Endothelial cell of umbilical vein (primary cell): ENCODE results near the gene MEF2C. TPM values are rescaled to one million over a fixed set of nuclear protein-coding genes. Genes with fewer than 3 reads are reported as not detected.

Experiments
- BruUV-seq: library from RNA; stranded (reverse); fragments of 400-500 nt; replicated peaks from 2 replicates; lab custom pipeline; 2021; lab: Mats Ljungman, UMichigan
- CTCF ChIA-PET: fragments of 300-600, 350-600 bp; sonication (Branson Sonifier 250); formaldehyde crosslinking; loops from one replicate; lab custom pipeline; 2021; ENCODE audit warnings: antibody characterized with exemption, inconsistent platforms; lab: Charles Lee
- POLR2A ChIA-PET: fragments of 300-600, 350-600 bp; sonication (Branson Sonifier 250); formaldehyde crosslinking; loops from one replicate; lab custom pipeline; 2021; ENCODE audit warnings: antibody characterized with exemption, inconsistent platforms; lab: Charles Lee
- DNase-seq: peaks from one replicate; pipeline ENCODE4 v3.0.0-alpha.2; 2011; ENCODE audit warnings: low read depth, low spot score
- FAIRE-seq: peaks from 2 replicates; lab custom pipeline; 2011; peaks lifted over from hg19 to GRCh38; lab: Jason Lieb, UNC
- H2AFZ ChIP-seq: 2 replicates; pipeline ENCODE4 v1.6.0; 2012; ENCODE audit warnings: low read depth, low read length, control low read depth, inconsistent platforms
- H3K27ac ChIP-seq: 2 replicates; pipeline ENCODE4 v1.5.1; 2011; ENCODE audit warnings: low read depth, mild to moderate bottlenecking, control low read depth, low read length, moderate library complexity; ENCODE audit not compliant: insufficient read depth
- H3K27me3 ChIP-seq, 2 experiments: 2 replicates each; pipeline versions ENCODE4 v1.6.0 to v1.6.1; 2011; ENCODE audit warnings: low read length in 2 of 2, mixed read lengths in 1 of 2; ENCODE audit not compliant: control insufficient read depth in 2 of 2, insufficient read depth in 2 of 2
- H3K36me3 ChIP-seq, 2 experiments: 2 replicates in 1 of 2; 3 replicates in 1 of 2; pipeline ENCODE4 v1.5.1; 2011; ENCODE audit warnings: low read length in 2 of 2, mild to moderate bottlenecking in 1 of 2, moderate library complexity in 1 of 2; ENCODE audit not compliant: control insufficient read depth in 2 of 2, insufficient read depth in 2 of 2; ENCODE audit errors: extremely low read depth in 1 of 2
- H3K4me1 ChIP-seq: 3 replicates; pipeline ENCODE4 v1.5.1; 2011; ENCODE audit warnings: mild to moderate bottlenecking, low read length; ENCODE audit not compliant: control insufficient read depth, insufficient read depth; ENCODE audit errors: extremely low read depth
- H3K4me2 ChIP-seq: 2 replicates; pipeline ENCODE4 v1.6.1; 2011; ENCODE audit warnings: low read length, control low read depth, mixed read lengths; ENCODE audit not compliant: insufficient read depth
- H3K4me3 ChIP-seq, 3 experiments: fragments of 200-600 bp in 1 of 3; sonication (generic), shearing (Covaris generic) in 1 of 3; replicated peaks in 1 of 3; 2 replicates each; pipeline ENCODE4 v1.5.1; 2011 to 2016; ENCODE audit warnings: control low read depth in 3 of 3, low read length in 3 of 3, mild to moderate bottlenecking in 2 of 3, inconsistent platforms in 1 of 3, low read depth in 1 of 3, moderate library complexity in 1 of 3; ENCODE audit not compliant: insufficient read depth in 1 of 3
- H3K79me2 ChIP-seq: 2 replicates; pipeline ENCODE4 v1.6.0; 2012; ENCODE audit warnings: low read length, inconsistent platforms; ENCODE audit not compliant: control insufficient read depth, insufficient read depth
- H3K9ac ChIP-seq: replicated peaks from 2 replicates; pipeline ENCODE3; 2011; ENCODE audit warnings: low read length, control low read depth; ENCODE audit not compliant: insufficient read depth; ENCODE audit errors: extremely low read depth
- H3K9me1 ChIP-seq: replicated peaks from 3 replicates; pipeline ENCODE4 v1.6.0; 2011; ENCODE audit warnings: mild to moderate bottlenecking, low read length; ENCODE audit not compliant: control insufficient read depth, insufficient read depth; ENCODE audit errors: extremely low read depth
- H3K9me3 ChIP-seq: replicated peaks from 2 replicates; pipeline ENCODE4 v1.5.1; 2012; ENCODE audit warnings: low read length, inconsistent platforms; ENCODE audit not compliant: control insufficient read depth, insufficient read depth
- H4K20me1 ChIP-seq: replicated peaks from 2 replicates; pipeline ENCODE3; 2011; ENCODE audit warnings: mild to moderate bottlenecking, low read length; ENCODE audit not compliant: control insufficient read depth, insufficient read depth; ENCODE audit errors: extremely low read depth
- EZH2 ChIP-seq: IDR thresholded peaks from 2 replicates; pipeline ENCODE4 v1.6.1; 2012; ENCODE audit warnings: borderline replicate concordance, low read depth, mild to moderate bottlenecking, moderate library complexity, low read length, inconsistent platforms; ENCODE audit not compliant: severe bottlenecking
- FOS ChIP-seq: IDR thresholded peaks from 2 replicates; pipeline ENCODE4 v1.6.1; 2011; ENCODE audit warnings: mild to moderate bottlenecking, low read length, moderate library complexity, borderline replicate concordance; ENCODE audit not compliant: insufficient read depth
- GATA2 ChIP-seq: IDR thresholded peaks from 2 replicates; pipeline ENCODE4 v1.7.0; 2011; ENCODE audit warnings: low read depth, mild to moderate bottlenecking, moderate library complexity, mixed read lengths, low read length; ENCODE audit not compliant: insufficient read length, insufficient read depth
- JUN ChIP-seq: IDR thresholded peaks from 2 replicates; pipeline ENCODE4 v1.6.1; 2011; ENCODE audit warnings: borderline replicate concordance, low read depth; ENCODE audit not compliant: insufficient read length, insufficient read depth
- MYC ChIP-seq: IDR thresholded peaks from one replicate; pipeline ENCODE4 v1.6.1; 2011; ENCODE audit warnings: mild to moderate bottlenecking, low read depth, low read length
- POLR2A ChIP-seq: IDR thresholded peaks from 2 replicates; pipeline ENCODE4 v1.6.1; 2012; ENCODE audit warnings: low read depth, mild to moderate bottlenecking, control low read depth, low read length
- POLR2AphosphoS5 ChIP-seq: IDR thresholded peaks from 2 replicates; pipeline ENCODE4 v1.6.1; 2012; ENCODE audit warnings: low read depth, mild to moderate bottlenecking, control low read depth, low read length, moderate library complexity; ENCODE audit not compliant: insufficient read depth
- dilution Hi-C: fragments of 300-500 bp; cut with MboI; formaldehyde crosslinking; loops from one replicate; pipeline ENCODE4 v1.15.0; 2019; ENCODE audit warnings: low sequenced_read_pairs; ENCODE audit not compliant: extremely low pct_ligation_motif_present
- intact Hi-C: fragments of 100-400 bp; cut with micrococcal nuclease; formaldehyde crosslinking; loops from one replicate; pipeline ENCODE4 v1.10.0; 2022
- polyA plus RNA-seq, 4 experiments: library from polyadenylated mRNA; depleted of rRNA in 3 of 4; stranded (reverse) in 3 of 4; unstranded in 1 of 4; fragments of >200 nt; gene quantifications; 2 replicates each; pipeline versions ENCODE4 v1.2.1 to v1.2.3, GENCODE V29; 2011 to 2012; ENCODE audit warnings: missing spikeins in 1 of 4
- total RNA-seq: library from RNA; stranded (reverse); gene quantifications from 2 replicates; pipeline ENCODE4 v1.2.3, GENCODE V29; 2021
- TF ChIP-seq, protein P1 (sequence below): IDR thresholded peaks from 2 replicates; pipeline ENCODE4 v1.6.1; 2011; ENCODE audit not compliant: insufficient read depth, insufficient read length
- TF ChIP-seq, protein P2 (sequence below), 2 donors: IDR thresholded peaks; 1 replicate in 1 of 2; 2 replicates in 1 of 2; pipeline ENCODE4 v1.5.1; 2011; ENCODE audit warnings: low read length in 2 of 2, mild to moderate bottlenecking in 2 of 2, moderate library complexity in 2 of 2, control low read depth in 1 of 2, inconsistent platforms in 1 of 2, low read depth in 1 of 2; ENCODE audit not compliant: insufficient read depth in 1 of 2; ENCODE audit errors: extremely low read depth in 1 of 2

Gene MEF2C
- total and polyA plus RNA-seq, 2 donors (not counting 3 experiments of a cell fraction or from before 2014, with no cell fraction given): 21.2 to 67.7 TPM

DNA sequence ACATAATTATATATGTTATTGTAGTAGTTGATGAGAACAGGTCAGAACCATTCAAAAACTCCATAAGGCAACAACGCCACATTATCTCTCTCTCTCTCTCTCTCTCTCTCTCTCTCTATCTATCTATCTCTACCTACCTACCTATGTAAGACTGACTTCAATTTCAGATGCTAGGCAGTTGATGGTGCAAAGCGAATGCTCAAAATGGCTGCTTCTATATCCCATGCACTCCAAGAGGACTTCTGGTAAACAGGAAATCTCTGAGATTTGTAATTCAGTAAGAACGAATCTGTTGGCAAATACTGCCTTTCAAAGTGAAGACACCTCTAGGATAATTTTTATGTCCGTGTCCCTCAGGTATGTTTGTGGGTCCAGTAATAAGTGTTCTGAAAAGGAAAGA lies 43.7 kb downstream of the MEF2C start:
- FAIRE-seq: no peak

More for the DNA sequence above, 43.7 kb downstream of the MEF2C start:
- no peak overlapping the region for H3K9ac ChIP-seq
- dilution Hi-C loops: no loop called here
- intact Hi-C loops: no loop called here
- no peaks in the 10 kb centered on the region for H3K9me3 ChIP-seq
- no peaks in the 10 kb centered on the region for H4K20me1 ChIP-seq
- no peak overlapping the region for H2AFZ ChIP-seq
- no peak overlapping the region for H3K27ac ChIP-seq
- ChIA-PET POLR2A (no interaction called here), CTCF (interaction anchor here (2.9 kb wide), 1 partner anchor 10 kb away, joined by 11 read pairs; no protein-coding TSS in a partner anchor)
- no peak overlapping the region for H3K4me2 ChIP-seq
- TF ChIP-seq POLR2A (no peak), EZH2 (no peak), GATA2 (no peak), POLR2AphosphoS5 (no peak), JUN (no peak), FOS (no peak), MYC (no peak)
- TF ChIP-seq, protein P1, sequence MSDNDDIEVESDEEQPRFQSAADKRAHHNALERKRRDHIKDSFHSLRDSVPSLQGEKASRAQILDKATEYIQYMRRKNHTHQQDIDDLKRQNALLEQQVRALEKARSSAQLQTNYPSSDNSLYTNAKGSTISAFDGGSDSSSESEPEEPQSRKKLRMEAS: no peak
- TF ChIP-seq, protein P2, sequence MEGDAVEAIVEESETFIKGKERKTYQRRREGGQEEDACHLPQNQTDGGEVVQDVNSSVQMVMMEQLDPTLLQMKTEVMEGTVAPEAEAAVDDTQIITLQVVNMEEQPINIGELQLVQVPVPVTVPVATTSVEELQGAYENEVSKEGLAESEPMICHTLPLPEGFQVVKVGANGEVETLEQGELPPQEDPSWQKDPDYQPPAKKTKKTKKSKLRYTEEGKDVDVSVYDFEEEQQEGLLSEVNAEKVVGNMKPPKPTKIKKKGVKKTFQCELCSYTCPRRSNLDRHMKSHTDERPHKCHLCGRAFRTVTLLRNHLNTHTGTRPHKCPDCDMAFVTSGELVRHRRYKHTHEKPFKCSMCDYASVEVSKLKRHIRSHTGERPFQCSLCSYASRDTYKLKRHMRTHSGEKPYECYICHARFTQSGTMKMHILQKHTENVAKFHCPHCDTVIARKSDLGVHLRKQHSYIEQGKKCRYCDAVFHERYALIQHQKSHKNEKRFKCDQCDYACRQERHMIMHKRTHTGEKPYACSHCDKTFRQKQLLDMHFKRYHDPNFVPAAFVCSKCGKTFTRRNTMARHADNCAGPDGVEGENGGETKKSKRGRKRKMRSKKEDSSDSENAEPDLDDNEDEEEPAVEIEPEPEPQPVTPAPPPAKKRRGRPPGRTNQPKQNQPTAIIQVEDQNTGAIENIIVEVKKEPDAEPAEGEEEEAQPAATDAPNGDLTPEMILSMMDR (IDR thresholded peaks at IDR 0.05; ENCODE audit: extremely low read depth in 1 of 2, insufficient read depth in 1 of 2, low read depth in 1 of 2, low read length in 2 of 2): no peak
- H3K9me1 ChIP-seq: no peaks in the 10 kb centered on the region
- peaks cover 17% of the 10 kb centered on the region for H3K4me1 ChIP-seq
- no peak overlapping the region for H3K4me3 ChIP-seq
- no TSS peak for BruUV-seq
- no peaks in the 10 kb centered on the region for H3K27me3 ChIP-seq
- H3K79me2 ChIP-seq: no peaks in the 10 kb centered on the region
- no peak for DNase-seq
- no peaks in the 10 kb centered on the region for H3K36me3 ChIP-seq
